Dedifferentiated amniotic fluid mesenchymal stem cell (primary cell): ENCODE results near the gene COG7.
"Not testable (repeated sequence)": the region's sequence is repeated elsewhere in the genome, so short reads cannot be mapped to it uniquely, and the experiment has no call there.

ENCODE experiments used
- DNase-seq: peaks from one replicate; pipeline ENCODE4 v3.0.0-alpha.2; 2016; ENCODE audit errors: extremely low spot score

Gene COG7

GRCh38 chr16:23410176-23410575, 42.8 kb downstream of the COG7 start:
- DNase-seq = no peak

- DNase-seq = no peak
These were observed 43.5 kb downstream of the COG7 start for GRCh38 chr16:23409522-23409921.

- peak; percentile 54 for DNase-seq
These were observed 44.1 kb downstream of the COG7 start for GRCh38 chr16:23408823-23409298.

- DNase-seq = no peak
These were observed 44.7 kb downstream of the COG7 start for GRCh38 chr16:23408242-23408822.

- no peak for DNase-seq
These were observed 45.4 kb downstream of the COG7 start for GRCh38 chr16:23407436-23408127.

GRCh38 chr16:23406546-23407240, 46.3 kb downstream of the COG7 start:
- DNase-seq = no peak

- no peak for DNase-seq
These were observed 47.0 kb downstream of the COG7 start for GRCh38 chr16:23406024-23406423.

- no peak for DNase-seq
These were observed 49.4 kb downstream of the COG7 start for GRCh38 chr16:23403547-23403946.

GRCh38 chr16:23402100-23402499, 50.9 kb downstream of the COG7 start:
- no peak for DNase-seq

- DNase-seq = no peak
These were observed 51.9 kb downstream of the COG7 start for GRCh38 chr16:23401139-23401538.

- DNase-seq = not testable (repeated sequence)
These were observed 52.5 kb downstream of the COG7 start for GRCh38 chr16:23400447-23400846.

- DNase-seq = no peak
These were observed 53.8 kb downstream of the COG7 start for GRCh38 chr16:23398987-23399805.

GRCh38 chr16:23397464-23397863, 55.5 kb downstream of the COG7 start:
- no peak for DNase-seq

- no peak for DNase-seq
These were observed 57.3 kb downstream of the COG7 start for GRCh38 chr16:23395732-23396131.

GRCh38 chr16:23394141-23394831, 58.7 kb downstream of the COG7 start:
- DNase-seq = no peak

- DNase-seq = no peak
These were observed 60.8 kb downstream of the COG7 start for GRCh38 chr16:23392223-23392600.

GRCh38 chr16:23391381-23392222, 61.4 kb downstream of the COG7 start:
- no peak for DNase-seq

GRCh38 chr16:23389936-23390335, 63.1 kb downstream of the COG7 start:
- DNase-seq = not testable (repeated sequence)

- no peak for DNase-seq
These were observed 63.8 kb downstream of the COG7 start for GRCh38 chr16:23389201-23389600.

- DNase-seq = no peak
These were observed 64.2 kb downstream of the COG7 start for GRCh38 chr16:23388786-23389185.

- DNase-seq = no peak
These were observed 65.3 kb downstream of the COG7 start for GRCh38 chr16:23387666-23388065.
